OCI-LY7 (cell line): ENCODE results near the gene SUB1. TPM values are rescaled to one million over a fixed set of nuclear protein-coding genes. Genes with fewer than 3 reads are reported as not detected.

Experiments used
- BruUV-seq: library from RNA; stranded (reverse); fragments of 400-500 nt; replicated peaks from 2 replicates; lab custom pipeline; 2021; lab: Mats Ljungman, UMichigan
- CTCF ChIA-PET: fragments of 300-600 bp; sonication (Branson Sonifier 250); formaldehyde crosslinking; loops from one replicate; lab custom pipeline; 2022; ENCODE audit warnings: antibody characterized with exemption; ENCODE audit not compliant: unreplicated experiment; lab: Charles Lee
- POLR2A ChIA-PET: fragments of 300-600 bp; sonication (Branson Sonifier 250); formaldehyde crosslinking; loops from one replicate; lab custom pipeline; 2022; ENCODE audit warnings: antibody characterized with exemption; lab: Charles Lee
- DNase-seq: peaks from one replicate; pipeline ENCODE4 v3.0.0-alpha.2; 2015; ENCODE audit warnings: low spot score
- H2AFZ ChIP-seq: fragments of 200-600 bp; sonication (generic), shearing (Covaris generic); 2 replicates; pipeline ENCODE4 v1.6.1; 2014; ENCODE audit warnings: mild to moderate bottlenecking, antibody characterized with exemption, low read length, moderate library complexity
- H3K27ac ChIP-seq: fragments of 200-600 bp; sonication (generic); 2 replicates; pipeline ENCODE4 v1.5.1; 2014; ENCODE audit warnings: mixed run types, low read depth, mild to moderate bottlenecking, moderate library complexity, low read length, inconsistent platforms; ENCODE audit not compliant: poor library complexity, severe bottlenecking
- H3K36me3 ChIP-seq: fragments of 200-600 bp; sonication (generic); 2 replicates; pipeline ENCODE4 v1.6.1; 2014; ENCODE audit warnings: mild to moderate bottlenecking, antibody characterized with exemption, low read length, moderate library complexity, mixed read lengths; ENCODE audit not compliant: insufficient read depth
- H3K4me1 ChIP-seq: fragments of 200-600 bp; sonication (generic); 2 replicates; pipeline ENCODE4 v1.5.1; 2014; ENCODE audit warnings: mild to moderate bottlenecking, low read length; ENCODE audit not compliant: insufficient read depth, poor library complexity, severe bottlenecking
- H3K4me2 ChIP-seq: fragments of 200-600 bp; sonication (generic); 2 replicates; pipeline ENCODE4 v1.6.1; 2014; ENCODE audit warnings: mild to moderate bottlenecking, low read length
- H3K4me3 ChIP-seq: fragments of 200-600 bp; sonication (generic); 2 replicates; pipeline ENCODE4 v1.5.1; 2014; ENCODE audit warnings: mild to moderate bottlenecking, low read depth, low read length; ENCODE audit not compliant: poor library complexity, severe bottlenecking
- H3K79me2 ChIP-seq: fragments of 200-600 bp; sonication (generic); 2 replicates; pipeline ENCODE4 v1.6.1; 2016; ENCODE audit warnings: low read depth, mild to moderate bottlenecking, low read length, moderate library complexity, mixed read lengths; ENCODE audit not compliant: insufficient read depth
- H3K9me2 ChIP-seq: fragments of 200-600 bp; sonication (generic); 2 replicates; pipeline ENCODE4 v1.6.1; 2016; ENCODE audit warnings: mild to moderate bottlenecking, low read length, mixed read lengths; ENCODE audit not compliant: insufficient read depth
- H3K9me3 ChIP-seq: fragments of 200-600 bp; sonication (generic); 2 replicates; pipeline ENCODE4 v1.6.1; 2014; ENCODE audit warnings: mild to moderate bottlenecking, mixed run types, low read length, mixed read lengths
- H4K20me1 ChIP-seq: fragments of 200-600 bp; sonication (generic); 2 replicates; pipeline ENCODE4 v1.6.1; 2014; ENCODE audit warnings: mild to moderate bottlenecking, antibody characterized with exemption, low read length, moderate library complexity, mixed read lengths; ENCODE audit not compliant: insufficient read depth
- CTCF ChIP-seq: fragments of 200-600 bp; sonication (generic); conservative IDR thresholded peaks from 2 replicates; pipeline ENCODE4 v1.5.1; 2014; ENCODE audit warnings: mild to moderate bottlenecking, antibody characterized with exemption, low read length, moderate library complexity, mixed read lengths
- EZH2phosphoT487 ChIP-seq: fragments of 200-600 bp; sonication (generic); IDR thresholded peaks from 2 replicates; pipeline ENCODE4 v1.6.1; 2018; ENCODE audit warnings: low read depth, borderline replicate concordance, mild to moderate bottlenecking, mixed run types, antibody characterized with exemption, low read length, moderate library complexity, mixed read lengths
- intact Hi-C: fragments of 100-400 bp; cut with micrococcal nuclease; formaldehyde crosslinking; loops from one replicate; pipeline ENCODE4 v1.10.0; 2022; ENCODE audit not compliant: unreplicated experiment
- total RNA-seq, 2 experiments: library from RNA; depleted of rRNA in 1 of 2; stranded (reverse); fragments of >200 nt in 1 of 2; shearing (Covaris generic) in 1 of 2; gene quantifications; 2 replicates each; pipeline ENCODE4 v1.2.3, GENCODE V29; 2014 to 2022

SUB1 gene
- total RNA-seq, 2 experiments from 2014 or later = 40.3 to 69.2 TPM

DNA sequence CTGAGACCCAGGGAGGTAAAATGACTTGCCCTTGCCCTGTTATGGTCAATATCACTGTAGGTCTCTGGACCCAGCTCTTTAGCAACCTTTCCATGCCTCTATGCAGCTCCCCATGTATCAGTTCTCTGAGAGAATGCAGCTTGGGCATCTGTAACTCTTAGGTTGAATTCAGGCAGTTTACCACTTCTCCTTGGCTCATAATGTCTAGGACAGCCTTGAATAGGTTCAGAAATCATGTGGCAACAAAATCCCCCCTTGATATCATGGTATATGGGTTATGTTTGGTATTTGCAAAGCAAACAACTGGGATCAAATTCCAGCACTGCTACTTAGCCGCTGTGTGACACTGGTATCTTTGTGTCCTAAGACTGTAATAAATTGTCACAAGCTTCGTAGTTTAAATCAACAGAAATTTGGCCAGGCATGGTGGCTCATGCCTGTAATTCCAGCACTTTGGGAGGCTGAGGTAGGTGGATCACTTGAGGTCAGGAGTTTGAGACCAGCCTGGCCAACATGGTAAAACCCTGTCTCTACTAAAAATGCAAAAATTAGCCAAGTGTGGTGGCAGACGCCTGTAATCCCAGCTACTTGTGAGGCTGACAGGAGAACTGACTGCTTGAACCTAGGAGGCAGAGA lies 10.7 kb upstream of the SUB1 start:
- POLR2A ChIA-PET = interaction anchor here (0.6 to 1.8 kb wide), 4 partner anchors 9 to 43 kb away, joined by 3 to 4 read pairs (median 3); no protein-coding TSS in a partner anchor
- intact Hi-C loops = no loop called here
- DNase-seq = no peak
- BruUV-seq = no TSS peak
- CTCF ChIA-PET = no interaction called here
- no peak overlapping the region for H3K4me2 ChIP-seq
- no peaks in the 10 kb centered on the region for H4K20me1 ChIP-seq
- H3K9me3 ChIP-seq = no peaks in the 10 kb centered on the region
- H3K4me3 ChIP-seq = no peak overlapping the region
- no peak overlapping the region for H3K27ac ChIP-seq
- H3K79me2 ChIP-seq = no peaks in the 10 kb centered on the region
- no peaks in the 10 kb centered on the region for H3K36me3 ChIP-seq
- peaks cover 18% of the 10 kb centered on the region for H3K4me1 ChIP-seq
- H2AFZ ChIP-seq = no peak overlapping the region
- TF ChIP-seq CTCF (no peak), EZH2phosphoT487 (no peak)
- no peaks in the 10 kb centered on the region for H3K9me2 ChIP-seq

DNA sequence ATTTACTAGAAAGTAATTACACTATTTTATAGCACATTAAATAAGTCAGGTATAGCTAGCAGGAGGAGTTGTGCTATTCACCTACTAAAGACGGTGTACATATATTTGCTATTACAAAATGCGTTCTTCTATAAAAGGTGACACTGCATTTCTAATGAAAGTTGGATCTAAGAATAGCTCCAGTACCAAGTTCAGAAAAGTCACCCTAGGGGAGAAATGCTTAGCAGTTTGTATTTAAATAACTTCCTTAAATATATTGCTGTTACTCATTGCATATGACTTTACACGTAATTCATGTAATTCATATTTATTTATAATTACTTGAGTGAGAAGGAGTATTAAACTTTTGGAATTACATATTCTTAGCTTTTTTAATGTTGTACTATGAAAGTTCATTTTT lies 7.0 kb upstream of the SUB1 start:
- ChIA-PET CTCF (no interaction called here), POLR2A (interaction anchor here (0.8 kb wide), 1 partner anchor 17 kb away, joined by 3 read pairs; no protein-coding TSS in a partner anchor)
- Histone ChIP-seq H3K9me3 (no peaks in the 10 kb centered on the region), H3K4me2 (no peak overlapping the region), H3K9me2 (no peaks in the 10 kb centered on the region), H3K4me3 (no peak overlapping the region), H3K4me1 (peaks cover 18% of the 10 kb centered on the region), H3K79me2 (no peaks in the 10 kb centered on the region), H2AFZ (no peak overlapping the region), H3K27ac (no peak overlapping the region), H4K20me1 (peaks cover 8% of the 10 kb centered on the region), H3K36me3 (no peaks in the 10 kb centered on the region)
- no peak for TF ChIP-seq CTCF
- DNase-seq = no peak
- intact Hi-C loops = no loop called here
- BruUV-seq = no TSS peak

DNA sequence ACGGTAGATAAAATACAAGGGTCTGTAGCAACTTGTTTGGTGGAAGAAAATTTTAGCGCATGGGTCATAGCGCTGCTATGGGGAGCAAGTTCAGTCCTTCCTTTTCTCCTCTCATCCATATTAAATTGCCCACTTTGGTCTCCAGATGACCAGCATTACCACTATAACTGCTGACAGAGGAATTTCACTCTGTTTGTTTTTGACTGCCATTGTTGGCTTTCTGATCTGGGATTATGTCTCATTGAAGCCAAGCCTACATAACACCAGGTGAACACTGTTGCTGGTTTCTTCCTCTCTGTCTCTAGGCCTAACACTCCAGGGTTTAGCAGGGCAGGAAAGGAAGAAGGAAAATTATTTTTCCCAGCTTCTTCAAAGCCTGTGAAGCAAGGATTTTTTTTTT lies 6.6 kb upstream of the SUB1 start:
- H3K4me2 ChIP-seq = no peak overlapping the region
- H3K27ac ChIP-seq = no peak overlapping the region
- H3K79me2 ChIP-seq = no peaks in the 10 kb centered on the region
- H3K4me1 ChIP-seq = peaks cover 18% of the 10 kb centered on the region
- intact Hi-C loops = no loop called here
- H3K36me3 ChIP-seq = no peaks in the 10 kb centered on the region
- H4K20me1 ChIP-seq = peaks cover 10% of the 10 kb centered on the region
- H2AFZ ChIP-seq = no peak overlapping the region
- no peak for DNase-seq
- H3K4me3 ChIP-seq = no peak overlapping the region
- H3K9me3 ChIP-seq = no peaks in the 10 kb centered on the region
- H3K9me2 ChIP-seq = no peaks in the 10 kb centered on the region
- TF ChIP-seq CTCF (no peak), EZH2phosphoT487 (no peak)
- ChIA-PET POLR2A (interaction anchor here (0.8 kb wide), 1 partner anchor 18 kb away, joined by 3 read pairs; no protein-coding TSS in a partner anchor), CTCF (no interaction called here)
- BruUV-seq = no TSS peak
